Activated naive CD4-positive, alpha-beta T cell treated with anti-CD3 and anti-CD28 coated beads, Interleukin-2, amount 50 U/mL, for 72 hours (primary cell): ENCODE results near the gene NADK. TPM values are rescaled to one million over a fixed set of nuclear protein-coding genes. Genes with fewer than 3 reads are reported as not detected.
"Not testable (repeated sequence)": the region's sequence is repeated elsewhere in the genome, so short reads cannot be mapped to it uniquely, and the experiment has no call there.

Experiments
- ATAC-seq, 2 donors: fragments of 150-1000 bp; cut with Tn5 transposase; 2 replicates each; pipeline ENCODE4 v1.10.0; 2021; ENCODE audit warnings: mild to moderate bottlenecking in 2 of 2, moderate library complexity in 2 of 2
- DNase-seq, 2 donors: peaks; one replicate each; pipeline ENCODE4 v3.0.0; 2021 to 2022; ENCODE audit warnings: low spot score in 2 of 2
- H3K27ac Mint-ChIP-seq, 2 donors: one replicate each; pipeline ENCODE4 v1.8.0; 2022; ENCODE audit warnings: mild to moderate bottlenecking in 2 of 2, mixed read lengths in 2 of 2
- H3K36me3 Mint-ChIP-seq, 2 donors: one replicate each; pipeline ENCODE4 v1.8.0; 2022; ENCODE audit warnings: mixed read lengths in 2 of 2
- H3K9me3 Mint-ChIP-seq, 2 donors: one replicate each; pipeline ENCODE4 v1.8.0; 2022; ENCODE audit warnings: mixed read lengths in 2 of 2
- total RNA-seq, 2 donors: library from RNA; stranded (reverse); gene quantifications; one replicate each; pipeline ENCODE4 v1.2.3, GENCODE V29; 2022

NADK gene
- total RNA-seq, 2 donors from 2014 or later, result 64.7 to 67.6 TPM

DNA sequence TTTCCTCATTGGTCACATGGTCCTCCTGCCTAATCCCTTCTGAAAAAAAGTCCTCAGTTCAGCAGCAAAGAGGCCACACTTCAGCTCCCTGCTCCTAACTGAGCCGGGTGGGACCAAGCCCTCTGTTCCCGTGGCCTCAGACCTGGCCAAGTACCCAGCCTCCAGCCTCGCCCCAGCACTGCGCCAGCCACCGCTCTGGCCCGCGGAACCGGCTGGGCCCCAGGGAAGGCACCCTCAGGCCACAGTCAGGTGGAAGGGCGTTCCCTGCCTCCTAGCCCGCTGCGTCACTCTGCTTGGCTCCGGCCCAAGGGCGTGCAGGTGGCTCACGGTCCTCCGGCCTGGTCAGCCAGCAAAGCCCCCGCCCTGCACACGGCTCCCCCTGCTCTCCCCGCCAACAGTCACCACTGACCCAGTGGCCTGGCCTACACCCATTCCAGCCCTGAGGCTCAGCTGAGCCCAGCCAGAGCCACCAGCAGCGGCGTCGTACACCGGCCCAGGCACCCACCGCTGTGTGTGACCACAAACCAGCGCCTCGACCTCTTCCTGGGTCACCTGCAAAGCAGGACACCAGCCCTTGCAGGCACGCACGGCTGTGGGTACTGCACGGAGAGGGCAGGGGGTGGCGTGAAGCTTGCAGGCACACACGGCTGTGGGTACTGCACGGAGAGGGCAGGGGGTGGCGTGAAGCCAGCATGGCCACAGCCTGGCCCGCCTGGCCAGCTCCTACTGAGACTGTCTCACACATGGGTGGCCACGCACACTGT is 19.4 kb downstream of the NADK start:
- ATAC-seq (no peak), DNase-seq (no peak)
- Mint-ChIP-seq H3K27ac (peak overlapping the region in 1 of 2 donors; percentile 10), H3K36me3 (peaks cover 0 to 4% of the 10 kb centered on the region in 2 donors), H3K9me3 (no peaks in the 10 kb centered on the region)

DNA sequence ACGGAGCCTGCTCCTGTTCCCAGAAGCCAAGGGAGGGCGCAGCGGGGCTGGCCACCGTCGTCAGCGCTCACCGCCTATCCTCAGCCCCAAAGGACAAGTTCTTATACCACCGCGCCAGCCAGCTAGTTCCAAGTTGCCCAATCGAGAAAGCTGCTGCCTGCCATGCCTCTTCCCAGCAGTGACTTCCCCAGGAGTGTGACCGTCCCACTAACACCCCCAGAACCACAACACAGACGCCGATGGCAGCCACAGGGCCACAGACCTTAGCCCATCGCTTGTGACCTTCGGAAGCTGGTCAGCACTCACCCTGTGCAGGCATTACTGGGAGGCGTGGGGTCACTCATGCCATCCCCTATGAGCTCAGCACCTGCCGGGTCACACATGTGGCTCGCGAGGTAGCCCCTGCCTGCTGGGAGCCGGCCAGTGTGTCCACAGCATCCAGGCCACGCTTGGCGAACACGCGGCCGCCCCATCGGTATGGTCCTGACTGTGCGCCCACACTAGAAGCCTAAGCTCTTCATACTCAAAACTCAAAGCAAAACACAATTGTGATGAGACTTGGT is 20.1 kb downstream of the NADK start:
- no peak for DNase-seq
- Mint-ChIP-seq H3K36me3 (peaks cover 0 to 4% of the 10 kb centered on the region in 2 donors), H3K27ac (peak overlapping the region in 1 of 2 donors; percentile 21), H3K9me3 (no peaks in the 10 kb centered on the region)
- no peak for ATAC-seq

DNA sequence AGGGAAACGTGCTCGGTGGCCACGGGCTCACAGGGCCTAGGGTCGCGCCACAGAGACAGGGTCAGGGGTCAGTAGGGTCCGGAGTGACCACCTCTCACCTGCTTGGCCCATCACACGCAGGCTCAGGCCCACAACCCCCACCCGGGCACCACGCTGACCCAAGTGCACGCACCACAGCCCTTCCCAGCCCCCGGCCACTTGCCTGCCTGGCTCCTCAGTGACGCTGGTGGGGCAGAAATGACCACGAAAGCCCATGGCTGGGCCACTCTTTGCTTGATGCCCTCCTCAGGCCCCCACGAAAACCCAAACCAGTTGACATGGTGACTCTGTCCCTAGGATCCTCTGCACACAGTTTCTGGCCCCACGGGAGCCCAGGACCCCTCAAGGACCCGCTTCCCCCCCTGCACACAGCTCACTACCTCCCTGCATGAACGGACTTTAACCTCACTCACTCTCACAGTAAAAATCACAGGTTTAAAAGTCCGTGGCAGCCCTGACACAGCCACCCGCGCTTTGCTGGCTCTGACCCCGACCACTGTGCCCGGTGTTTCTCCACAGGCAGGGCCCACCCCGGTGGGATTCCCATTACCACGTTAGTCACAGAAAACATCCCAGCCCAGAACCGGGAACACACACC is 20.7 kb downstream of the NADK start:
- H3K9me3 Mint-ChIP-seq, result no peaks in the 10 kb centered on the region
- peak overlapping the region in 1 of 2 donors; percentile 21 for H3K27ac Mint-ChIP-seq

DNA sequence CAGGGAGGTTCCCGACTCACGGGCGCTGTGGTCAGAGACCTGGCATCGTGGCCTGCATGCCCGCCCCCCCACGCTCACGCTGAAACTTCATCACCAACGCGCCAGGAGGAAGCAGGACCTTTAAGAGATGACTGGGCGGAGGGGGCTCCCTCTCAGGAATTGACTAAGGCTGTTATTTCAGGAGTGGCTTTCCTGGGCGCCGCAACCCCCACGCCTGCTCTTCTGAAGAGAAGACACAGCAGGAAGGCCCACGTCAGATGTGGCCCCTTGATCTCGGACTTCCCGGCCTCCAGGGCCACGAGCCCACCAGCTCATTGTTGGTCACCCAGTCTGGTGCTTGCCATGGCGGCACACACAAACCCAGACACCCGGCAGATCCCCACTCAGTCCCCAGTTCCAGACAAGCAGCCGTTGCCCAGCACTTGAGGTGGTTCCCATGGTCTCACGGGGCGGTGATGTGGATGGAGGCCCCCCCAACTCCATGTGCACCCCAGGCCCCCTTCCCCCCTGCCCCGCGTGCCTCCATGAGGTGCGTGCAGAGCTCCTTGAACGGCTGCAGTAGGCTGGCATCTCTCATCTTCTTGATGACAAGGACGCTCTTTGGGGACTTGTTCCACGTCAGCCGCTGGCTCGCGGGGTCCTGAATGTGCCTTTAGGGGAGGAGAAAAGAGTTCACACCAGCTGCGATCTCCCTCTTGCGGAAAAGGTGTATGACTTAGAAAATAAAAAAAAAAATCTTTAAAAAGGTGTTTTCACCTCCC is 21.4 kb downstream of the NADK start:
- Mint-ChIP-seq H3K9me3 (no peaks in the 10 kb centered on the region), H3K27ac (no peak overlapping the region), H3K36me3 (peaks cover 0 to 4% of the 10 kb centered on the region in 2 donors)
- DNase-seq (no peak), ATAC-seq (no peak)

More for the DNA sequence above, 20.7 kb downstream of the NADK start:
- DNase-seq, result no peak
- no peak for ATAC-seq
- peaks cover 0 to 4% of the 10 kb centered on the region in 2 donors for H3K36me3 Mint-ChIP-seq

- DNase-seq, result no peak
- Mint-ChIP-seq H3K9me3 (no peaks in the 10 kb centered on the region), H3K36me3 (no peaks in the 10 kb centered on the region), H3K27ac (no peak overlapping the region)
- no peak for ATAC-seq
Measured at GRCh38 chr1:1755852-1756251, 22.4 kb downstream of the NADK start.

DNA sequence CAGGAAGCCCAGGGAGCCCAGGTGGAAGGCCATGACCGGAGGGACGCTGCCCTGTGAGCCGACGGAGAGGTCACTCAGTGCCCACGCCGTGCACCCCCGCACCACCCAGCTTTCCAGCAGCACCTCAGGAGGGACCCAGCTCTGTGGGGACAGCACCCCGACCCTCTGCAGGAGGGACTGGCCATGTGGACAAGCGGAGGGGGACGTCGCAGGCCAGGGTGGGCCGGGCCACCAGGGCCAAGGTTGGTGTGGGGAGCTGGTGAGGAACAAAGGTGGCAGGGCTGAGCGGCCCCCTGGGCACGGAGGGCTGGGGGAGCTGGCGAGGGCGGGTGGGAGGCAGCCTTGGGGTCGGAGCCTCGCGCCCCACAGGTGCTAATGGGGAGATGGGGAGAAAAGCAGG is 22.8 kb downstream of the NADK start:
- DNase-seq, result no peak
- Mint-ChIP-seq H3K36me3 (no peaks in the 10 kb centered on the region), H3K27ac (no peak overlapping the region), H3K9me3 (no peaks in the 10 kb centered on the region)
- ATAC-seq, result no peak

DNA sequence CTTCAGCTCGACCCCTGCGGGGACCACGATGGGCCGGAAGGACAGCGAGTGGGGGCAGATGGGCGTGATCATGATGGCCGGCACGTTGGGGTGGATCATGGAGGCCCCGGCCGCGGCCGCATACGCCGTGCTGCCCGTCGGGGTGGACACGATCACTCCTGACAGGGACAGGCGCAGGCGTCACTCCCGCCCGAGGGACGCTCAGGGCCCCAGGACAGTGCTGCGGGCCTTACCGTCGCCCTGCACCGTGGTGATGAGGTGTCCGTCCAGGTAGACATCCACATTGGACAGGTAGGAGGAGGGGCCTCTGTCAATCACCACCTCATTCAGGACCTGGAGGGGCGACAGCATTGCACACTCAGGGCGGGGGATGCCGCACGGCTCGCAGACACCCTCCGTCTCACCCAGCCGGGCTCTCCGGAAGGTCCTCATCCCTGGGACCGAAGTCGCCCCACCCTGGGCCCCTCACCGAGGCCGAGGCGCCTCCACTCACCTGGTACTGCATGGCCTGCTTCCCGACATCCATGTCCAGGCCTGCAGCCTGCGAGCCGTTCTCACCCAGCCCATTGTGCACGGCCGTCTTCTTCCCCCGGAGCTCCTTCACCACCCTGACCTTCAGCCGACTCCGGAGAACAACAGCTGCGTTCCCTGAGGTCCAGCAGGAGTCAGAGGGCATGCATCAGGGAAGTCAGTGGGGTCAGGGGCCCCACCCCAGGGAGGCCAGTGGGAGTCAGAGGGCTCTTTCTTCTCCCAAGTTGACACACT is 24.0 kb downstream of the NADK start:
- Mint-ChIP-seq H3K9me3 (no peaks in the 10 kb centered on the region), H3K36me3 (no peaks in the 10 kb centered on the region), H3K27ac (no peak overlapping the region)
- DNase-seq (no peak), ATAC-seq (no peak)

- ATAC-seq (no peak), DNase-seq (no peak)
- H3K27ac Mint-ChIP-seq, result no peak overlapping the region
- H3K36me3 Mint-ChIP-seq, result no peaks in the 10 kb centered on the region
- H3K9me3 Mint-ChIP-seq, result no peaks in the 10 kb centered on the region
Measured at GRCh38 chr1:1753607-1754005, 24.7 kb downstream of the NADK start.

GRCh38 chr1:1752636-1753606 is 25.3 kb downstream of the NADK start:
- DNase-seq, result no peak
- no peak overlapping the region for H3K27ac Mint-ChIP-seq
- ATAC-seq, result peak in 1 of 2 donors; percentile 12

DNA sequence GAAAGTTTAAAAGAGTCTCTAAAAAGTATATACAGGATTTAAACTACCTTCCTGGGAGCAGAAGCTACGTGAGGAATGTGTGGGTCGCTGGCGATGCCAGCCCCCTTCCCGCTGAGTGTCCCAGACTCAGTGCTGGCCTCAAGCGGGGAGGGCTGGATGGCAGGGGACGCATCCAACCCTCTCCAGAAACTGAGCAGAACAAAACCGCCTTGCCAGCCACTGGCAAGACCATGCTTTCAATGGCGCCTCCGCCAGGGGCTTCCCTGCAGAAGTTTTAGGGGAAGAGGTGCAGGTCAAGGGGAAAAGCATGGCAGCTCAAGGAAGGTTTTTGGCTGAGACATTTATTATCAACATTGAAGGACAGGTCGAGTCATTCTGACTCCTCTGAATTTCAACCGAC is 26.1 kb downstream of the NADK start:
- ATAC-seq, result no peak
- H3K27ac Mint-ChIP-seq, result no peak overlapping the region
- DNase-seq, result no peak
- no peaks in the 10 kb centered on the region for H3K9me3 Mint-ChIP-seq
- no peaks in the 10 kb centered on the region for H3K36me3 Mint-ChIP-seq

More at GRCh38 chr1:1752636-1753606, 25.3 kb downstream of the NADK start:
- no peaks in the 10 kb centered on the region for H3K9me3 Mint-ChIP-seq
- no peaks in the 10 kb centered on the region for H3K36me3 Mint-ChIP-seq

- not testable (repeated sequence) for H3K9me3 Mint-ChIP-seq, ATAC-seq, H3K27ac Mint-ChIP-seq, H3K36me3 Mint-ChIP-seq, DNase-seq
Measured at GRCh38 chr1:1749941-1750340, 28.3 kb downstream of the NADK start.

GRCh38 chr1:1748686-1749321 is 29.5 kb downstream of the NADK start:
- peak overlapping the region in 1 of 2 donors; percentile 71 for H3K27ac Mint-ChIP-seq
- DNase-seq, result no peak
- H3K9me3 Mint-ChIP-seq, result no peaks in the 10 kb centered on the region
- no peaks in the 10 kb centered on the region for H3K36me3 Mint-ChIP-seq
- no peak for ATAC-seq

GRCh38 chr1:1746566-1746909 is 31.7 kb downstream of the NADK start:
- not testable (repeated sequence) for H3K9me3 Mint-ChIP-seq, DNase-seq, H3K36me3 Mint-ChIP-seq
- H3K27ac Mint-ChIP-seq, result peak overlapping the region in 1 of 2 donors; percentile 87
- peak; percentile 90 to 91 for ATAC-seq

DNA sequence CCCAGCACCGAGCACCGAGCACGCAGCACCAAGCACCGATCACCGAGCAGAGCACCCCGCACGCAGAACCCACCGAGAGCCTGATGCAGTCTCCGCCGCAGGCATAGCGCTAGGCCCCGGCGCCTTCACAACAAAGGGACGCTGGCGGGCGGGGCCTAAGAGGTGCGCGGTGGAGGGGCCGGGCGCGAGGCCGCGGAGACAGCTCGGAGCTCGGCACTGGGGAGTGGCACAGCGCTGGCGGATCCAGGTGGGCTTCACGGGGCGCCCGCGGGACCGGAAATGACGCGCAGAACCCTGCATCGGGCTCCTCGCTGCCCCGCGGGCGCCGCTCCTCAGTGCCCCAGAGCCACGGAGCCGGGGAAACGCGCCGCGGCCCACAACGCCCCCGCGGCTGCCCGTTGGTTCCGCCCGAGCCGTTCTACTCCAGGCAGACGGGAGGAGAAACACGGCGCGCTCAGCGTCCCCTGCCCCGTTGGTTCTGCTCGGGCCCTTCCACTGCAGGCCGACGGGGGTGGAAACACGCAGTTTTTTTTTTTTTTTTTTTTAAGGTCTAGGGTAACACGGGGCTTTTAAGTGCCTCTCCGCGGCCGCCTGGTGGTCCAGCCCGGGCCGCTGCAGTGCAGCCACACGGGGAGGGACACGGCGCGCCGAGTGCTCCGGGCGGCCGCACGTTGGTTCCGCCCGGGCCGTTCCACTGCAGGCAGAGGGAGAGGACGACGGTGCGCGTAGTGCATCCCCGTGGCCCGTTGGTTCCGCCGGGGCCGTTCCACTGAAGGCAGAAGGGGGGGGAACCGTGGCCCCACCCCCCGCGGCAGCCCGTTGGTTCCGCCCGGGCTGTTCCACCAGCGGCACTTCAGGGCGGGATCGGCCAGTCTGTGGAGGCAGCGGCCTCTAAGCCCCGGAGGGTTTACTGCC is 32.4 kb downstream of the NADK start:
- H3K27ac Mint-ChIP-seq, result peak overlapping the region in 1 of 2 donors; percentile 87
- H3K36me3 Mint-ChIP-seq, H3K9me3 Mint-ChIP-seq: not testable (repeated sequence)
- DNase-seq (peak; percentile 81 to 92), ATAC-seq (peak; percentile 71 to 77)
